Measurements from ENCODE around the gene PNLIPRP2. TPM values are rescaled to one million over a fixed set of nuclear protein-coding genes. Genes with fewer than 3 reads are reported as not detected.

PNLIPRP2 gene
- total RNA-seq, 6 experiments from 2014 or later: not detected

DNA sequence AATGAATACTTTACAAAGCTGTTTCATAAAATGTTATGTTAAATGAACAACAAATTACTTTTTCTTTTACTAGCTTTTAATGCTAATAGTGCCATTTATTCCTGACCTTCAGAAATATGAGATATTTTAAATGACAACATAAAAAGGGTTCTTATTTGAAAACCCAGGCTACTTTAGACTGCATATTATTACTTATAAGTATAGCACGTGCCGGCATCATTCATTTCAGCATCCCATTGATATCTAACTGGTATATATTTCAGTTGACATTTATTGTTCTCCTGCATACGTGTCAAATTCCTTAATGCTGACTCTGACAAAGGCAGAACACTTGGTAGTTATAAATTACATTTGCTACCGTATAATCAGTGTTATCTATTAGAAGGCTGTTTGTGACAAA, 35.3 kb downstream of the PNLIPRP2 start:
- no peak overlapping the region for H3K27ac Mint-ChIP-seq
- H3K9me3 Mint-ChIP-seq: no peaks in the 10 kb centered on the region
- no peaks in the 10 kb centered on the region for H3K36me3 Mint-ChIP-seq (ENCODE audit: low read depth)
- TF ChIP-seq, protein P1, sequence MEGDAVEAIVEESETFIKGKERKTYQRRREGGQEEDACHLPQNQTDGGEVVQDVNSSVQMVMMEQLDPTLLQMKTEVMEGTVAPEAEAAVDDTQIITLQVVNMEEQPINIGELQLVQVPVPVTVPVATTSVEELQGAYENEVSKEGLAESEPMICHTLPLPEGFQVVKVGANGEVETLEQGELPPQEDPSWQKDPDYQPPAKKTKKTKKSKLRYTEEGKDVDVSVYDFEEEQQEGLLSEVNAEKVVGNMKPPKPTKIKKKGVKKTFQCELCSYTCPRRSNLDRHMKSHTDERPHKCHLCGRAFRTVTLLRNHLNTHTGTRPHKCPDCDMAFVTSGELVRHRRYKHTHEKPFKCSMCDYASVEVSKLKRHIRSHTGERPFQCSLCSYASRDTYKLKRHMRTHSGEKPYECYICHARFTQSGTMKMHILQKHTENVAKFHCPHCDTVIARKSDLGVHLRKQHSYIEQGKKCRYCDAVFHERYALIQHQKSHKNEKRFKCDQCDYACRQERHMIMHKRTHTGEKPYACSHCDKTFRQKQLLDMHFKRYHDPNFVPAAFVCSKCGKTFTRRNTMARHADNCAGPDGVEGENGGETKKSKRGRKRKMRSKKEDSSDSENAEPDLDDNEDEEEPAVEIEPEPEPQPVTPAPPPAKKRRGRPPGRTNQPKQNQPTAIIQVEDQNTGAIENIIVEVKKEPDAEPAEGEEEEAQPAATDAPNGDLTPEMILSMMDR (IDR thresholded peaks at IDR 0.05): no peak
- H3K4me1 Mint-ChIP-seq (ENCODE audit: low read depth): peaks cover 8% of the 10 kb centered on the region
- peaks cover 17% of the 10 kb centered on the region for H3K27me3 Mint-ChIP-seq (ENCODE audit: insufficient read depth)
- DNase-seq: no peak
- H3K4me3 Mint-ChIP-seq: no peak overlapping the region

DNA sequence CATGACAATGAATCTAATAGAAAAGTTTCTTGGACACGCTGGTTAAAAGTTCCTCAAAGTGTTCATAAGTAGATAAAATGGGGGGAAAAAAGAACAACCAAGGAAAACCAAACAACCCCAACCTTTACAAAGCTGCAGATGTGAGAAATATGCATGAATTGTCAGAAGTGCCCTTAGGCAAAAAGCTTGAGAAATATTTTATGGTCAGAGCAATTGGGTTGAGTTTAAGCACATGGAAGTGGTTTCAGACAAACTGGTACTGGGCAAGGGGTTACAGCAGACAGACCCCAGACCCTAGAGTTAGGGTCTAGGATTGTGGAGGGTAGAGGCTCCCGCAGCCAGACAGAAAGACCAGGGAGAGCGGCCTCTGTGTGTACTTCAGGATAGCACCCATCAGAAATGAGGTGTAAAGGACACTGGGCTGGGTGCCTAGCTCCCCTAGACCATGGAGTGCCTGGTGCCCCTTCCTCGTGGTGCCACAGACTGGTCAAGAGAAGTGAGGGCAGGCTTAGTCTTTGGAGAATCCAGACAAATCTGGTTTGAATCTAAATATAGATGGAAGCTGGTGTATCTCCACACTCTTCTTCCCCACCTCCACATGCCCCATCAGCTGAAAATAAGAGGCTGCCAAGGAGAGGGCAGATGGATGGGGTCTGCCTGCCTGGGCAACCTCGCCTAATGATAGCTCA, 37.3 kb downstream of the PNLIPRP2 start:
- TF ChIP-seq, protein P1 (IDR thresholded peaks at IDR 0.05): no peak
- H3K9me3 Mint-ChIP-seq: no peaks in the 10 kb centered on the region
- no peak overlapping the region for H3K27ac Mint-ChIP-seq
- no peak overlapping the region for H3K4me3 Mint-ChIP-seq
- peaks cover 8% of the 10 kb centered on the region for H3K4me1 Mint-ChIP-seq (ENCODE audit: low read depth)
- no peaks in the 10 kb centered on the region for H3K36me3 Mint-ChIP-seq (ENCODE audit: low read depth)
- DNase-seq: peak; percentile 39
- peaks cover 15% of the 10 kb centered on the region for H3K27me3 Mint-ChIP-seq (ENCODE audit: insufficient read depth)

DNA sequence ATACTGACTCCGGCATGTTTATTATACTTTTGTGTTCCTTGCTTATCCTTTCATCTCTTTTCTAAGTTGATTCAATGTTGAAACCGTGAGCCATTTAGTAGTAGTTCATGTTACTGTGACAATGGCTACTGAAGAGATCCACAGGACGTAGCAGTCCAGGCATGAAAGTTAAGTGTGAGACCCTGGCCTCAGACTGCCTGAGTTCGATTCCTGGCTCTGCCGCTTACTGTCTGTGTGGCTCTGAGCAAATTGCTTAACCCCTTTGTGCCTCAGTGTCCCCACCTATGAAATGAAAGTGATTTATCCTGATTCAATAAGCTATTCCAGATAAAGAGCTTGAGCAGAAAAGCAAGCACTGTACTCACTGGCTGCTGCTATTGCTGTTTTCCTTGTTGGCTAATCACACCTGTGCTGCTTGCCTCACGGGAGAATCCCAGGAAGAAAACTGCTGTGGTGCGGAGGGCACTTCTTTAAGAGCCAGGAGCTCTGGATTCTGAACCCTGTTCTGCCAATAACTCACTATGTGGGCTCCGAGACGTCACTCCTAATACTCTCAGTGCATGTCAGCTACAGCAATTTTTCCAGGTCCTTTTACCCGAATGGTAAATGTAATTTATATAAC, 38.4 kb downstream of the PNLIPRP2 start:
- Mint-ChIP-seq H3K27ac (no peak overlapping the region), H3K4me1 (ENCODE audit: low read depth) (peaks cover 8% of the 10 kb centered on the region), H3K36me3 (ENCODE audit: low read depth) (no peaks in the 10 kb centered on the region), H3K27me3 (ENCODE audit: insufficient read depth) (peaks cover 15% of the 10 kb centered on the region), H3K4me3 (no peak overlapping the region), H3K9me3 (no peaks in the 10 kb centered on the region)
- no peak for DNase-seq
- TF ChIP-seq, protein P1 (IDR thresholded peaks at IDR 0.05): no peak

DNA sequence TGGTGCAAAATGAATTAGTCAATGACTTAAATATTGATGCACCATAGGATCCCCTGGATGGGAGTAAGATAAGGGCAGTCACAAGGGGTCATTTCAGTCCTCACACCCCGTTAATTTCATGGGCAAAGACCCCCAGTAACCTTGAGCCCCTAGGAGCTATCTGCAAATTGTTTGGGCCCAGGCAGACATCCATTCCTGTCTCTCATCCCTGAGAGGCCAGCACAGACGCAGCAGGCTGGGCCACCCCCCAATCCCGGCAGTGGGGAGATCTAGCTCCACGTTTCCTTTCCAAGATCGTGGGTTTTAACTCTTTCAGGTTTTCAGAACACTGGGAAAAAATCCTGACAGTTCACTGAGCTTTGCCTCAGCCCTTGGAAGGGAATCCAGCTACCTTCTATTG, 40.1 kb downstream of the PNLIPRP2 start:
- Mint-ChIP-seq H3K4me3 (no peak overlapping the region), H3K9me3 (no peaks in the 10 kb centered on the region), H3K27ac (no peak overlapping the region), H3K27me3 (ENCODE audit: insufficient read depth) (peaks cover 15% of the 10 kb centered on the region), H3K4me1 (ENCODE audit: low read depth) (peaks cover 8% of the 10 kb centered on the region), H3K36me3 (ENCODE audit: low read depth) (no peaks in the 10 kb centered on the region)
- TF ChIP-seq, protein P1 (IDR thresholded peaks at IDR 0.05): no peak
- DNase-seq: no peak

DNA sequence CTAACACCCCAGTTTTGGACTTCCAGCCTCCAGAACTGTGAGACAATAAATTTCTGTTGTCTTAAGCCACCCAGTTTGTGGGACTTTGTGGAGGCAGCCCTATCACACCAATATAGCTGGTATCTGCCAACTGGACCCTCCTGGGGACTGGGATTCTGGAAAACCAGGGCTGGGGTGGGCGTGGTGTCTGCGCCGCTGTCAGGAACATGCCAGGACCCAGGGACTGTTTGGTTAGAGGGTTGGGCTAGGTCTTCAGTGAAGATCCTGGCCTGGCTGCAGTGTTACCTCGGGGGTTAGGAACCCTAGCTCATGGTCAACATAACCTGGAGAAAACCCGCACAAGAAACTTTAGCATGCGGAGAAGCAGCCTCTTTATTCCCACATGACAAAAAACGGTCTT, 42.6 kb downstream of the PNLIPRP2 start:
- no peaks in the 10 kb centered on the region for H3K4me1 Mint-ChIP-seq (ENCODE audit: low read depth)
- H3K4me3 Mint-ChIP-seq: no peak overlapping the region
- H3K36me3 Mint-ChIP-seq (ENCODE audit: low read depth): no peaks in the 10 kb centered on the region
- no peak overlapping the region for H3K27ac Mint-ChIP-seq
- H3K9me3 Mint-ChIP-seq: no peaks in the 10 kb centered on the region
- DNase-seq: no peak
- TF ChIP-seq, protein P1 (IDR thresholded peaks at IDR 0.05): no peak
- H3K27me3 Mint-ChIP-seq (ENCODE audit: insufficient read depth): peaks cover 9% of the 10 kb centered on the region
